CD14-positive monocyte (primary cell): ENCODE results near the gene PADI4. TPM values are rescaled to one million over a fixed set of nuclear protein-coding genes. Genes with fewer than 3 reads are reported as not detected.

Source experiments
- DNase-seq, 3 donors: peaks; one replicate each; pipeline ENCODE4 v3.0.0-alpha.2; 2011 to 2022
- H2AFZ ChIP-seq: 2 replicates; pipeline ENCODE4 v1.6.0; 2012; ENCODE audit warnings: mild to moderate bottlenecking, low read depth, low read length, inconsistent platforms; ENCODE audit not compliant: insufficient read depth, poor library complexity, severe bottlenecking
- H3K27ac ChIP-seq, 2 donors: 1 replicate in 1 of 2; 2 replicates in 1 of 2; pipeline ENCODE4 v1.5.1; 2012 to 2013; ENCODE audit warnings: low read length in 2 of 2, control low read depth in 1 of 2, inconsistent platforms in 1 of 2, low read depth in 1 of 2, mild to moderate bottlenecking in 1 of 2
- H3K27me3 ChIP-seq, 2 donors: one replicate each; pipeline versions ENCODE4 v1.6.0 to v1.6.1; 2011 to 2013; ENCODE audit warnings: low read length in 2 of 2; ENCODE audit not compliant: control insufficient read depth in 2 of 2, insufficient read depth in 2 of 2
- H3K36me3 ChIP-seq, 2 donors: replicated peaks in 1 of 2; 1 replicate in 1 of 2; 2 replicates in 1 of 2; pipeline versions ENCODE4 v1.5.1 to v1.6.1; 2012 to 2013; ENCODE audit warnings: low read length in 2 of 2, control low read depth in 1 of 2, inconsistent platforms in 1 of 2, mild to moderate bottlenecking in 1 of 2; ENCODE audit not compliant: insufficient read depth in 2 of 2, control insufficient read depth in 1 of 2
- H3K4me1 ChIP-seq, 2 donors: 1 replicate in 1 of 2; 2 replicates in 1 of 2; pipeline versions ENCODE4 v1.5.1 to v1.6.1; 2012 to 2013; ENCODE audit warnings: low read length in 2 of 2, control low read depth in 1 of 2, inconsistent platforms in 1 of 2, mild to moderate bottlenecking in 1 of 2, moderate library complexity in 1 of 2; ENCODE audit not compliant: insufficient read depth in 2 of 2, control insufficient read depth in 1 of 2
- H3K4me2 ChIP-seq: replicated peaks from 2 replicates; pipeline ENCODE3; 2012; ENCODE audit warnings: low read length, moderate library complexity, mild to moderate bottlenecking; ENCODE audit not compliant: poor library complexity, severe bottlenecking; ENCODE audit errors: extremely low read depth
- H3K4me3 ChIP-seq, 3 experiments: fragments of 200-600 bp in 1 of 3; sonication (generic) in 1 of 3; replicated peaks in 1 of 3; 1 replicate in 2 of 3; 2 replicates in 1 of 3; pipeline ENCODE4 v1.5.1; 2011 to 2013; ENCODE audit warnings: low read length in 3 of 3, mild to moderate bottlenecking in 3 of 3, control low read depth in 2 of 3, low read depth in 2 of 3, inconsistent platforms in 1 of 3, moderate library complexity in 1 of 3
- H3K79me2 ChIP-seq: 2 replicates; pipeline ENCODE4 v1.6.0; 2012; ENCODE audit warnings: mild to moderate bottlenecking, control low read depth, inconsistent platforms, low read length, moderate library complexity; ENCODE audit not compliant: insufficient read depth
- H3K9ac ChIP-seq: 2 replicates; pipeline ENCODE4 v1.6.0; 2017; ENCODE audit warnings: low read length, mild to moderate bottlenecking; ENCODE audit not compliant: insufficient read depth, poor library complexity, severe bottlenecking
- H3K9me3 ChIP-seq, 2 donors: replicated peaks in 1 of 2; 1 replicate in 1 of 2; 2 replicates in 1 of 2; pipeline versions ENCODE4 v1.5.1 to v1.6.1; 2012 to 2013; ENCODE audit warnings: low read length in 2 of 2, control low read depth in 1 of 2; ENCODE audit not compliant: control insufficient read depth in 1 of 2, insufficient read depth in 1 of 2
- H4K20me1 ChIP-seq: 2 replicates; pipeline ENCODE4 v1.6.0; 2012; ENCODE audit warnings: mild to moderate bottlenecking, low read length, control low read depth, moderate library complexity; ENCODE audit not compliant: insufficient read depth
- H3K27ac Mint-ChIP-seq, 7 donors: one replicate each; pipeline ENCODE4 v1.8.0; 2020; ENCODE audit warnings: mild to moderate bottlenecking in 7 of 7, mixed read lengths in 7 of 7, moderate library complexity in 6 of 7, inconsistent platforms in 2 of 7
- H3K27me3 Mint-ChIP-seq, 3 donors: one replicate each; pipeline ENCODE4 v1.8.0; 2021 to 2022; ENCODE audit warnings: low read depth in 3 of 3, mild to moderate bottlenecking in 3 of 3, mixed read lengths in 3 of 3, moderate library complexity in 3 of 3, inconsistent platforms in 1 of 3
- H3K36me3 Mint-ChIP-seq, 2 donors: one replicate each; pipeline ENCODE4 v1.8.0; 2020; ENCODE audit warnings: mixed read lengths in 2 of 2, inconsistent platforms in 1 of 2, mild to moderate bottlenecking in 1 of 2
- H3K4me1 Mint-ChIP-seq: one replicate; pipeline ENCODE4 v1.8.0; 2020; ENCODE audit warnings: mild to moderate bottlenecking, mixed read lengths
- H3K4me3 Mint-ChIP-seq, 2 donors: one replicate each; pipeline ENCODE4 v1.8.0; 2020; ENCODE audit warnings: mild to moderate bottlenecking in 2 of 2, mixed read lengths in 2 of 2, moderate library complexity in 1 of 2
- H3K9me3 Mint-ChIP-seq, 7 donors: one replicate each; pipeline ENCODE4 v1.8.0; 2020 to 2022; ENCODE audit warnings: mixed read lengths in 7 of 7, mild to moderate bottlenecking in 6 of 7, moderate library complexity in 6 of 7, inconsistent platforms in 2 of 7
- WGBS: methylation state at CpG from one replicate; pipeline ENCODE4 v1.1.5; 2013; ENCODE audit warnings: missing lambda C conversion rate; ENCODE audit not compliant: insufficient coverage; 5-methylcytosine and 5-hydroxymethylcytosine counted together
- intact Hi-C, 2 donors: fragments of 100-400 bp; cut with micrococcal nuclease; formaldehyde crosslinking; loops; one replicate each; pipeline versions ENCODE4 v1.15.0 to v1.15.1; 2023
- polyA plus RNA-seq, 3 donors: library from polyadenylated mRNA; depleted of rRNA in 1 of 3; unstranded in 2 of 3; stranded (reverse) in 1 of 3; fragments of 300-500 nt in 2 of 3; fragments of >200 nt in 1 of 3; fragmentation: Illumina TruSeq in 2 of 3; gene quantifications; 1 replicate in 2 of 3; 2 replicates in 1 of 3; pipeline ENCODE4 v1.2.3, GENCODE V29; 2012 to 2021
- TF ChIP-seq, protein P1 (sequence below): fragments of 200-600 bp; IDR thresholded peaks from one replicate; pipeline ENCODE4 v1.8.0; 2022; ENCODE audit warnings: antibody characterized with exemption, mild to moderate bottlenecking

The PADI4 gene
- polyA plus RNA-seq, 3 donors = 160 to 356 (median 164) TPM

- intact Hi-C loops = no loop called here
- Histone ChIP-seq H4K20me1 (no peaks in the 10 kb centered on the region), H3K27ac (no peak overlapping the region), H3K4me3 (no peak overlapping the region), H3K9me3 (peaks cover 7 to 13% of the 10 kb centered on the region in 2 donors), H3K27me3 (no peaks in the 10 kb centered on the region), H2AFZ (no peak overlapping the region), H3K4me1 (peaks cover 37 to 43% of the 10 kb centered on the region in 2 donors), H3K36me3 (no peaks in the 10 kb centered on the region), H3K4me2 (no peak overlapping the region), H3K9ac (no peak overlapping the region), H3K79me2 (no peaks in the 10 kb centered on the region)
- DNase-seq = no peak
- peak overlapping the region in 1 of 7 donors; percentile 30 for H3K27ac Mint-ChIP-seq
- peaks cover 0 to 2% (median 0%) of the 10 kb centered on the region in 3 donors for H3K27me3 Mint-ChIP-seq
- TF ChIP-seq, protein P1, sequence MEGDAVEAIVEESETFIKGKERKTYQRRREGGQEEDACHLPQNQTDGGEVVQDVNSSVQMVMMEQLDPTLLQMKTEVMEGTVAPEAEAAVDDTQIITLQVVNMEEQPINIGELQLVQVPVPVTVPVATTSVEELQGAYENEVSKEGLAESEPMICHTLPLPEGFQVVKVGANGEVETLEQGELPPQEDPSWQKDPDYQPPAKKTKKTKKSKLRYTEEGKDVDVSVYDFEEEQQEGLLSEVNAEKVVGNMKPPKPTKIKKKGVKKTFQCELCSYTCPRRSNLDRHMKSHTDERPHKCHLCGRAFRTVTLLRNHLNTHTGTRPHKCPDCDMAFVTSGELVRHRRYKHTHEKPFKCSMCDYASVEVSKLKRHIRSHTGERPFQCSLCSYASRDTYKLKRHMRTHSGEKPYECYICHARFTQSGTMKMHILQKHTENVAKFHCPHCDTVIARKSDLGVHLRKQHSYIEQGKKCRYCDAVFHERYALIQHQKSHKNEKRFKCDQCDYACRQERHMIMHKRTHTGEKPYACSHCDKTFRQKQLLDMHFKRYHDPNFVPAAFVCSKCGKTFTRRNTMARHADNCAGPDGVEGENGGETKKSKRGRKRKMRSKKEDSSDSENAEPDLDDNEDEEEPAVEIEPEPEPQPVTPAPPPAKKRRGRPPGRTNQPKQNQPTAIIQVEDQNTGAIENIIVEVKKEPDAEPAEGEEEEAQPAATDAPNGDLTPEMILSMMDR = no peak
- peaks cover 42% of the 10 kb centered on the region for H3K4me1 Mint-ChIP-seq
- peaks cover 3 to 8% of the 10 kb centered on the region in 2 donors for H3K36me3 Mint-ChIP-seq
- no peak overlapping the region for H3K4me3 Mint-ChIP-seq
- peaks cover 8 to 13% (median 10%) of the 10 kb centered on the region in 7 donors for H3K9me3 Mint-ChIP-seq
- WGBS = 100% methylated on average over 3 of the region's 5 CpGs
Measured at GRCh38 chr1:17301767-17302166, 6.2 kb upstream of the PADI4 start.

- peak overlapping the region; percentile 81 to 87 (median 84) for H3K27ac Mint-ChIP-seq
- no peaks in the 10 kb centered on the region for H3K27me3 Mint-ChIP-seq
- WGBS = 9% methylated on average over 5 of the region's 6 CpGs
- Histone ChIP-seq H3K9me3 (peaks cover 7 to 13% of the 10 kb centered on the region in 2 donors), H3K36me3 (no peaks in the 10 kb centered on the region), H3K27me3 (no peaks in the 10 kb centered on the region), H3K4me1 (peaks cover 62 to 69% of the 10 kb centered on the region in 2 donors), H3K79me2 (peaks cover 9% of the 10 kb centered on the region), H3K9ac (no peak overlapping the region), H3K4me2 (peak overlapping the region; percentile 47), H3K4me3 (peak overlapping the region in 1 of 3 experiments; percentile 34), H2AFZ (peak overlapping the region; percentile 51), H3K27ac (peak overlapping the region; percentile 45 to 63), H4K20me1 (no peaks in the 10 kb centered on the region)
- peaks cover 8 to 17% (median 10%) of the 10 kb centered on the region in 7 donors for H3K9me3 Mint-ChIP-seq
- intact Hi-C loops = no loop called here
- peaks cover 3 to 11% of the 10 kb centered on the region in 2 donors for H3K36me3 Mint-ChIP-seq
- DNase-seq = peak; percentile 31 to 67 (median 58)
- TF ChIP-seq, protein P1 = no peak
- peak overlapping the region; percentile 55 to 78 for H3K4me3 Mint-ChIP-seq
- H3K4me1 Mint-ChIP-seq = peaks cover 67% of the 10 kb centered on the region
Measured at GRCh38 chr1:17304151-17304825, 3.7 kb upstream of the PADI4 start.
